Osteocyte (in vitro differentiated cells): ENCODE data around the gene TSSC4. TPM values are rescaled to one million over a fixed set of nuclear protein-coding genes. Genes with fewer than 3 reads are reported as not detected.

Experiments
- DNase-seq: peaks from one replicate; pipeline ENCODE4 v3.0.0; 2021; ENCODE audit warnings: mixed read lengths; ENCODE audit not compliant: unreplicated experiment; ENCODE audit errors: extremely low spot score
- H3K27ac Mint-ChIP-seq: one replicate; pipeline ENCODE4 v1.8.0; 2021; ENCODE audit warnings: mild to moderate bottlenecking, mixed read lengths; ENCODE audit not compliant: unreplicated experiment
- H3K27me3 Mint-ChIP-seq: one replicate; pipeline ENCODE4 v1.8.0; 2021; ENCODE audit warnings: mixed read lengths; ENCODE audit not compliant: unreplicated experiment
- H3K36me3 Mint-ChIP-seq: one replicate; pipeline ENCODE4 v1.8.0; 2021; ENCODE audit warnings: mixed read lengths; ENCODE audit not compliant: unreplicated experiment
- H3K4me1 Mint-ChIP-seq: one replicate; pipeline ENCODE4 v1.8.0; 2021; ENCODE audit warnings: mixed read lengths; ENCODE audit not compliant: unreplicated experiment
- H3K4me3 Mint-ChIP-seq: one replicate; pipeline ENCODE4 v1.8.0; 2021; ENCODE audit warnings: mild to moderate bottlenecking, moderate library complexity, mixed read lengths; ENCODE audit not compliant: unreplicated experiment
- H3K9me3 Mint-ChIP-seq: one replicate; pipeline ENCODE4 v1.8.0; 2021; ENCODE audit warnings: mixed read lengths; ENCODE audit not compliant: unreplicated experiment
- CTCF ChIP-seq: fragments of 200-600 bp; sonication (generic); IDR thresholded peaks from 2 replicates; pipeline ENCODE4 v1.5.0; 2021; ENCODE audit warnings: antibody characterized with exemption, mild to moderate bottlenecking, moderate library complexity
- total RNA-seq: library from RNA; stranded (reverse); gene quantifications from 2 replicates; pipeline ENCODE4 v1.2.1, GENCODE V29; 2021

The TSSC4 gene
- total RNA-seq, 1 donor from 2014 or later: 50.6 TPM

- Mint-ChIP-seq H3K4me1 (no peaks in the 10 kb centered on the region), H3K9me3 (peaks cover under 1% of the 10 kb centered on the region), H3K36me3 (no peaks in the 10 kb centered on the region), H3K27ac (no peak overlapping the region), H3K4me3 (no peak overlapping the region), H3K27me3 (peaks cover 31% of the 10 kb centered on the region)
- no peak for DNase-seq
- TF ChIP-seq CTCF: no peak
Observed at GRCh38 chr11:2437516-2437915, 37.0 kb downstream of the TSSC4 start.

DNA sequence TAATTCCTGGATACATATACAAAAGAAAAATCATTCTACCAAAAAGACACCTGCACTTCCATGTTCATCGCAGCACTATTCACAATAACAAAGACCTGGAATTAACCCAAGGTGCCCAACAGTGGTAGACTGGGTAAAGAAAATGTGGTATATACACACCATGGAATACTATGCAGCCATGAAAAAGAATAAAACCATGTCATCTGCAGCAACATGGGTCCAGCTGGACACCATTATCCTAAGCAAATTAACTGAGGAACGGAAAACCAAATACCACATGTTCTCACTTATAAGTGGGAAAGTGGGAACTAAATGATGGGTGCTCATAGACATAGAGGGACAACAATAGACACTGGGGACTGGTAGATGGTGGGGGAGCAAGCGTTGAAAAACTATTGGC lies 39.3 kb downstream of the TSSC4 start:
- Mint-ChIP-seq H3K27ac (no peak overlapping the region), H3K36me3 (no peaks in the 10 kb centered on the region), H3K27me3 (peaks cover 43% of the 10 kb centered on the region), H3K9me3 (peaks cover 6% of the 10 kb centered on the region), H3K4me1 (no peaks in the 10 kb centered on the region), H3K4me3 (no peak overlapping the region)
- no peak for DNase-seq
- TF ChIP-seq CTCF: no peak

DNA sequence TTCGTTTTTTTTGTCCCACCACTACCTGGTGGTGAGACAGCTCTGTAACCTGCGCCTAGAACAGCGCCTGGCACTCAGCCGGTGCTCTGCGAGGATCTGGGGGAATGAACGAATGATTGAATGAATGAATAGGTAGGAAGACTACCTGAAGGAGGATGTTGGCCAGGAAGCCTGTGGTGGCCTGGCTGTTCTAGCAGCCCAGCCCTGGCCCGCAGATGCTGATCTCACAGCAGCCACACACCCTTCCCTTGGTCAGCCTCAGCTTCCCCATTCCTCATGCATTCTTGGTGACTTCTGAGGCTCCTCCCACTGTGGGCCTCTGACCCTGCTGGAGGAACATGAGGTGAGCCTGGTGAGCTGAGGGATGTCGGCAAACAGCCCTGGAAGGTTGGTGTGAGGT lies 40.1 kb downstream of the TSSC4 start:
- peaks cover 2% of the 10 kb centered on the region for H3K36me3 Mint-ChIP-seq
- no peak for DNase-seq
- H3K9me3 Mint-ChIP-seq: peaks cover 6% of the 10 kb centered on the region
- no peak overlapping the region for H3K4me3 Mint-ChIP-seq
- no peak for TF ChIP-seq CTCF
- no peaks in the 10 kb centered on the region for H3K4me1 Mint-ChIP-seq
- H3K27ac Mint-ChIP-seq: no peak overlapping the region
- H3K27me3 Mint-ChIP-seq: peaks cover 48% of the 10 kb centered on the region

DNA sequence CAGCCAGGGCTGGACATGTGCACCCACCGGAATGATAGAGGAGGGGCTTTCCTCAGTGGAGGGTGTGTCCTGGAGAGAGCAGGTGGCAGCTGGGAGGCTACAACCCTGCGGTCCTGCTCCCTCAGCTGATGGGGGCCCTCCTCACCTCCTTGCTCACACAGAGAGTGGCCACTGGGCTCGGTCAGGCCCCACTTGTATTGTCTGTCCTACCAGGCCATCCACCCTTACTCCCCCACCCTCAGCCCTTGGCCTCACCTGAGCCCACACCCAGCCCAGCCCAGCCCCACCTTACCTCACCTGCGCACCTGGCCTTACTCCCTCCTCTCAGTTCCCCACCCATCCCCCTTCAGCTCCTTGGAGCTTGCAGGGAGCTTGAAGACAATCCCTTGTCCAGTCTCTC lies 40.6 kb downstream of the TSSC4 start:
- Mint-ChIP-seq H3K4me1 (no peaks in the 10 kb centered on the region), H3K9me3 (peaks cover 6% of the 10 kb centered on the region), H3K27me3 (peaks cover 48% of the 10 kb centered on the region), H3K27ac (no peak overlapping the region), H3K4me3 (no peak overlapping the region), H3K36me3 (peaks cover 2% of the 10 kb centered on the region)
- no peak for TF ChIP-seq CTCF
- no peak for DNase-seq

DNA sequence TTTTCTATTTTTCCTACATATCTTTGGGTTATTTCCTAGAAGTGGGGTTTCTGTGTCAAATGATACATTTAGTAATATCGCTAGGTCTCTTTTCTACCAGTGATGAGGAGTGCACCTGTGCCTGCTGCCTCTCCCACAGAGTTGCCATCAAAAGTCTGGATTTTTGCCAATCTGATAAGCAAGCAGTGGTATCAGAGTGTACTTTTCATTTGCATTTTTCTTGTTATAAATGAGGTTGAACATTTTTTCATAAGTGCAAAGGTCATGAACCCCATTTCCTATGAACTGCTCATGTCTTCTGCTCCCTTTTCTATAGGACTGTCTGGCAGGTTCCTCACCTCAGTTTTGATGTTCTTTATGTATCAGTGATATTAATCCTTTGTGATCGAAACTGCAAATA lies 42.0 kb downstream of the TSSC4 start:
- H3K4me3 Mint-ChIP-seq: no peak overlapping the region
- TF ChIP-seq CTCF: no peak
- H3K36me3 Mint-ChIP-seq: peaks cover 2% of the 10 kb centered on the region
- DNase-seq: no peak
- H3K27me3 Mint-ChIP-seq: peaks cover 53% of the 10 kb centered on the region
- no peak overlapping the region for H3K27ac Mint-ChIP-seq
- peaks cover 6% of the 10 kb centered on the region for H3K9me3 Mint-ChIP-seq
- no peaks in the 10 kb centered on the region for H3K4me1 Mint-ChIP-seq
